ENCODE data around the gene CPLX3.

Gene CPLX3

DNA sequence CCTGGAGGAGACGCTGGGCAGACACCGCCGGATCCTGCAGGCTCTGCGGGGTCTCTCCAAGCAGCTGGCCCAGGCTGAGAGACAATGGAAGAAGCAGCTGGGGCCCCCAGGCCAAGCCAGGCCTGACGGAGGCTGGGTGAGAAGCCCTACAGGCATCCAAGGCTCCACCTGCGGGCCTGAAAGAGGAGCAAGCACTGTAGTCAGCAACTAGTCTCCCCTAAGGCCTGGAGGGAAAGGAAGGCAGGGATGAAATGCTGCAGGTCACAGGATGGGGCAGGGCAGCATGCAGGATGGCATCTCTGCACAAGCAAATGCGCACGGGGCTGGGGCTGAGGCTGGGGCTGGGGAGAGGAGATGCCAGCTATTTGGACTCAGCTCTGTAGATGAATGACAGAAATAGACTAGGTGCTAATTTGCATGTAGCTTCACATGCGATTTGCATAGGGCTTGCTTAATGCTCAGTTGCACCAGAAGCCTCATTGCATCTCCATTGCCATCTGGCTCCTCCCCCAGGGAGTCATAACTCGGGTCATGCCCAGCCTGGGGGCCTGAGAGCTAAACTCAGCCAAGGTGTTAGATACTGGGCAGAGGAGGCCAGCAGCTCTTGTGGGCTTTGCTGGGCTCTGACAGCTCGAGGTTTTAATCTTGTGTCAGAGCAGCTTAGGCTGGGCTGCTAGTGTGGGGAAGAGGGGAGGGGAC, 5.2 kb upstream of the CPLX3 start:
- intact Hi-C loops (cut with micrococcal nuclease), result no loop called here
- Mint-ChIP-seq H3K27ac (no peak overlapping the region), H3K36me3 (ENCODE audit: low read depth) (no peaks in the 10 kb centered on the region), H3K4me3 (no peak overlapping the region), H3K4me1 (ENCODE audit: low read depth) (peaks cover 23% of the 10 kb centered on the region), H3K9me3 (no peaks in the 10 kb centered on the region), H3K27me3 (peaks cover 38% of the 10 kb centered on the region)

DNA sequence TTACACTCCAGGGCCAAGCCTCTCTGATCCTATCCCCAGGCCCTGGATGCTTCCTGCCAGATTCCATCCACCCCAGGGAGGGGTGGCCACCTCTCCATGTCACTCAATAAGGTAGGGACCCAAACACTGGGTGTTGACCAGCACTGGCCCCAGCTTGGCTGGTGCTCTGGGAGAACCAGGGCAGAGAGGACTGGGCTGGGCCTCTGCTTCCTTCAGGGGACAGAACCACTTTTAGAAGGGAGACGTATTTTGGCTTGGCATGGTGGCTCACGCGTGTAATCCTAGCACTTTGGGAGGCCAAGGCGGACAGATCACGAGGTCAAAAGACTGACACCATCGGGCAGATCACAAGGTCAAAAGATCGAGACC, 4.7 kb upstream of the CPLX3 start:
- no peak overlapping the region for H3K27ac Mint-ChIP-seq
- intact Hi-C loops (cut with micrococcal nuclease), result no loop called here
- H3K27me3 Mint-ChIP-seq, result peaks cover 39% of the 10 kb centered on the region
- no peaks in the 10 kb centered on the region for H3K36me3 Mint-ChIP-seq (ENCODE audit: low read depth)
- H3K4me1 Mint-ChIP-seq (ENCODE audit: low read depth), result peaks cover 28% of the 10 kb centered on the region
- no peak overlapping the region for H3K4me3 Mint-ChIP-seq
- no peaks in the 10 kb centered on the region for H3K9me3 Mint-ChIP-seq

DNA sequence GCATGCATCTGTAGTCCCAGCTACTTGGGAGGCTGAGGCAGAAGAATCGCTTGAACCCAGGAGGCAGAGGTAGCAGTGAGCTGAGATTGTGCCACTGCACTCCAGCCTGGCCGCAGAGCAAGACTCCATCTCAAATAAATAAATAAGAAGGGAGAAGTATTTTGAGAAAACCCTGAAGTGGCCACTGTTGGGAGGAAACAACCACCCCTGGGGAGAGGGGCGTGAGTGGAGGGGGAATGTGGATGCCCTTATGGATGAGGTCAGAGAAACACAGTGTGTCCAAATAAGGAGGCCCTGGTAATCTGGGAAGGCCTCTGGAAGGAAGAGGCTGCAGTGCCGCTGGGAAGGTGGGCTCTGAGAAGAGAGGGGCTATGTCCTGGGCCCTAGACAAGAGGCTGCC, 4.2 kb upstream of the CPLX3 start:
- peaks cover 28% of the 10 kb centered on the region for H3K4me1 Mint-ChIP-seq (ENCODE audit: low read depth)
- H3K36me3 Mint-ChIP-seq (ENCODE audit: low read depth), result no peaks in the 10 kb centered on the region
- H3K27me3 Mint-ChIP-seq, result peaks cover 41% of the 10 kb centered on the region
- no peaks in the 10 kb centered on the region for H3K9me3 Mint-ChIP-seq
- no peak overlapping the region for H3K27ac Mint-ChIP-seq
- H3K4me3 Mint-ChIP-seq, result no peak overlapping the region
- intact Hi-C loops (cut with micrococcal nuclease), result no loop called here

DNA sequence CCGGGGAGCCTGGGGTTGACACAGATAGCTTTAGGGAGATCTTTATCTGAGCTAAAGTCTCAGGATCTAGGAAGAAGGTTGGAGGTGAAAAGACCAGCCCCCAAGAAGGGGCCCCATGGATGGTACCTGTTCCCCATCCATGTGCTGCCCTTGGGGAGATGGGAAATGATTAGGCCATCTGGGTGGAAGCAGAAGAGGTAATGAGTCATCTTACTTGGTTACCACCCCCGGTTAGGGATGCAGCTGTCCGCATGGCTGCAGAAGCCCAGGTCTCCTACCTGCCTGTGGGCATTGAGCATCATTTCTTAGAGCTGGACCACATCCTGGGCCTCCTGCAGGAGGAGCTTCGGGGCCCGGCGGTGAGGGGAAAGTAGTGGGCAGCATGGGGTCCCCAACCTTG, 3.1 kb upstream of the CPLX3 start:
- Mint-ChIP-seq H3K4me1 (ENCODE audit: low read depth) (peaks cover 18% of the 10 kb centered on the region), H3K4me3 (no peak overlapping the region), H3K27me3 (peaks cover 48% of the 10 kb centered on the region), H3K36me3 (ENCODE audit: low read depth) (no peaks in the 10 kb centered on the region), H3K27ac (no peak overlapping the region), H3K9me3 (no peaks in the 10 kb centered on the region)
- intact Hi-C loops (cut with micrococcal nuclease), result no loop called here

DNA sequence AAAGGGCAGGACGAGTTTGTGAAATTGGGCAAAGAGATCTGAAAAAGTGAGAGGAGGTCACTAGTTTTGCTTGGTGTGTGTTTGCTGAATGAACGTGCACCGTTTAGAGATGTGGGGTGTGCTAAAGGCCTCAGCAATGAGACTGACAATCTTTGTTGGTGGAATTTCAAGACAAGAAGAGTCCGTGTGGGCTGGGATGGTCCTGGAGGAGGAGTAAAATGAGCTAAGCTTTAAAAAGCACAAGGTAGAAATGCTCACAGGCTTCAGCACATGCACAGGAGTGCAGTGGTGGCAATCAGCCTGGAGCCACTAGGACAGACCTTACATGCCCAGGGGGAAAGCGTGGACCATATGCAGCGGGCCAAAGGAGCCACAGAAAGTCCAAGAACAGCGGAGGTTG, 1.5 kb upstream of the CPLX3 start:
- H3K4me3 Mint-ChIP-seq, result no peak overlapping the region
- no peaks in the 10 kb centered on the region for H3K36me3 Mint-ChIP-seq (ENCODE audit: low read depth)

DNA sequence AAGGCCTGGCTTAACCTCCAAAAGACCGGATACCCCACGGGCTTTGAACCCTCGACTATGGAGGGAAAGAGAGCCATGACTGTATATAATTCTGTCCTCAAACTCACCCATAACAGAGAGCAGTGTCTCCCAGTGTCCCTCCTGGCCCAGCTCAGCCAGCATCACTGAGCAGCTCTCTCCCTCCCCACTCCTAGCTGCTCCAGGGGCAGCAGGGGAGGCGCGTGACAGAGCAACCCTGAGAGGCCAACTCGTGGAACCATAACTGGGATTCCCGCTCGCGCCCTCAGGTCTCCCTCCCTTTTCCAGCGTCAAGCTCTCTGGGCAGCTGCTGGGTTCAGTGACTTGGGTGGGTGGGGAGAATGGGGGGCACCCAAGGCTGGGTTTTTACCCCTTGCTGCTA, 561 bp upstream of the CPLX3 start:
- no peak overlapping the region for H3K4me3 Mint-ChIP-seq
- H3K36me3 Mint-ChIP-seq (ENCODE audit: low read depth), result no peaks in the 10 kb centered on the region
- no peaks in the 10 kb centered on the region for H3K9me3 Mint-ChIP-seq
- H3K27me3 Mint-ChIP-seq, result peaks cover 56% of the 10 kb centered on the region
- H3K27ac Mint-ChIP-seq, result no peak overlapping the region
- intact Hi-C loops (cut with micrococcal nuclease), result no loop called here
- H3K4me1 Mint-ChIP-seq (ENCODE audit: low read depth), result peaks cover 10% of the 10 kb centered on the region

More for the DNA sequence above, 1.5 kb upstream of the CPLX3 start:
- intact Hi-C loops (cut with micrococcal nuclease), result no loop called here
- Mint-ChIP-seq H3K4me1 (ENCODE audit: low read depth) (peaks cover 10% of the 10 kb centered on the region), H3K27ac (no peak overlapping the region), H3K27me3 (peaks cover 56% of the 10 kb centered on the region), H3K9me3 (no peaks in the 10 kb centered on the region)

DNA sequence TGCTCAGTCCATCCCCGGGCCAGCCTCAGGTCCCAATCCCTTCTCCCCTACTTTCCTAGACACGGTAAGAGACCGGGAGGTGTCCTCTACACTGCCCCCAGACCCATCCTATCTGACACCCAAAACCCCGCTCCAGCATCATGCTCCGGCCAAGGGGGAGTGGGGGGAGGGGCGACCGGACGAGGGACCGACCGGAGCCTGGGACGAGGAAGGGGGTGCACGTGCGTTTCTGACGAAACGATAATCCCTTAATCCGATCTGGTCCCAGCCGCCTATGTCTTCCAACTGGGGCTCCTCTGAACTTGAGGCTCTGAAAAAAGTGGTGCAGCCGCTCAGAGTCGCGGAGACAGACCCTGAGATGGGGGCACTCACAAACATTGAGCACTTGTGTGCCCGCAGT, 494 bp downstream of the CPLX3 start:
- intact Hi-C loops (cut with micrococcal nuclease), result no loop called here
- Mint-ChIP-seq H3K27ac (no peak overlapping the region), H3K36me3 (ENCODE audit: low read depth) (no peaks in the 10 kb centered on the region), H3K4me1 (ENCODE audit: low read depth) (peaks cover 5% of the 10 kb centered on the region), H3K4me3 (no peak overlapping the region), H3K9me3 (no peaks in the 10 kb centered on the region), H3K27me3 (peaks cover 56% of the 10 kb centered on the region)

DNA sequence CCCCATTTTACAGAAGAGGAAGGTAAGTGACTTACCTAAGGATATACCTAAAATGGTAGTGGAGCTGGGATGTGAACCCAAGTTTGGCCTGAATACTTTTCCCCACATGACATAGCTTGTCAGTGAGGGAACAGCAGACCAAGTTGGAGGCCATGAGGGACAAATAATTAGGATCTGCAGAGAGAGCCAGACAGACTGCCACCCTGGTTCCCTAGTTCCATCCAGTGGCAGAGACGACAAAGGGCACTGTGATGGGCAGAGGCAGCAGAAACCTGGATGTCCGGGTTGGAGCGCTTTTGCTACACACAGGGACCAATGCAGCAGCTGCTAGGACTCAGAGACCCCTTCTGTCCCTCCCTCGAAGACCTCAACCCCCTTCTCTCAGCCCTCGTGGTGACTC, 1.2 kb downstream of the CPLX3 start:
- H3K4me1 Mint-ChIP-seq (ENCODE audit: low read depth), result peaks cover 7% of the 10 kb centered on the region
- intact Hi-C loops (cut with micrococcal nuclease), result no loop called here
- peaks cover 56% of the 10 kb centered on the region for H3K27me3 Mint-ChIP-seq
- H3K36me3 Mint-ChIP-seq (ENCODE audit: low read depth), result no peaks in the 10 kb centered on the region
- no peak overlapping the region for H3K4me3 Mint-ChIP-seq
- no peaks in the 10 kb centered on the region for H3K9me3 Mint-ChIP-seq
- H3K27ac Mint-ChIP-seq, result no peak overlapping the region

DNA sequence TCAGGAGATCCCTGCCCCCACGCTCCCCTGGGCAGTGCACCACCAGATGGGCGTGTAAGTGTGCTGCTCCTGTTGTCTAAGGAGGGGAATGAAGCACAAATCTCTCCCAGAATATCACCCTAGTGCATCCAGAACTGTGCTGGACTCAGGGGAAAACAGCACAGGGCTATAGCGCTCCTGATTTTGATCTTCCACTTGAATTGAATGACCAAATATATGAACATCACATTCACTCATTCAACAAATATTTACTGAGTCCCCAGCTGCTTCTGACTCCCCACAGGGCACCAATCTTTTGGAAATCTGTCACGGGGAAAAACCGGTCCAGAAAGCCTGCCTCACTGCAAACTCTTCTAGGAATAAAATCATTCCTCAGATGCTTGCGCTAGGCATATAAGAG, 2.4 kb downstream of the CPLX3 start:
- intact Hi-C loops (cut with micrococcal nuclease), result no loop called here
- Mint-ChIP-seq H3K9me3 (no peaks in the 10 kb centered on the region), H3K27ac (no peak overlapping the region), H3K27me3 (peaks cover 51% of the 10 kb centered on the region), H3K36me3 (ENCODE audit: low read depth) (no peaks in the 10 kb centered on the region), H3K4me3 (no peak overlapping the region), H3K4me1 (ENCODE audit: low read depth) (peaks cover 19% of the 10 kb centered on the region)

DNA sequence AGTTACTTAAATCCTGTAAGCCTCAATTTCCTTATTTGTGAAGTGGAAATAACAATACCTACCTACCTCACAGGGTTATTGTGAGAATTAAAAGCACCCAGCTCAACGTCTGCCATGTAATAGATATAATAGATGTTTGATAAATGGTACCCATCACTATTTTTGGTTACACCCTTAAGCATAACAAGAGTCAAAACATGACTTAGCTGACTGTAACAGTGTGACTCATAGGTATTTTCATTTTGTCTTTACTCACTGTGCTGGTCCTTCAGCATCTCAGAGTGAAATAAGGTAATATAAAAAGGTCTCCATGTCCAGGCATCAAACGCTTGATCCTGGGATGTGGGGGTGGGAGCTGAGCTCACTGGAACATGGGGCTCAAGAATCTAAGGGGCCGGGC, 3.1 kb downstream of the CPLX3 start:
- Mint-ChIP-seq H3K27ac (no peak overlapping the region), H3K4me3 (no peak overlapping the region), H3K9me3 (no peaks in the 10 kb centered on the region), H3K27me3 (peaks cover 45% of the 10 kb centered on the region), H3K4me1 (ENCODE audit: low read depth) (peaks cover 19% of the 10 kb centered on the region), H3K36me3 (ENCODE audit: low read depth) (no peaks in the 10 kb centered on the region)
- intact Hi-C loops (cut with micrococcal nuclease), result no loop called here

DNA sequence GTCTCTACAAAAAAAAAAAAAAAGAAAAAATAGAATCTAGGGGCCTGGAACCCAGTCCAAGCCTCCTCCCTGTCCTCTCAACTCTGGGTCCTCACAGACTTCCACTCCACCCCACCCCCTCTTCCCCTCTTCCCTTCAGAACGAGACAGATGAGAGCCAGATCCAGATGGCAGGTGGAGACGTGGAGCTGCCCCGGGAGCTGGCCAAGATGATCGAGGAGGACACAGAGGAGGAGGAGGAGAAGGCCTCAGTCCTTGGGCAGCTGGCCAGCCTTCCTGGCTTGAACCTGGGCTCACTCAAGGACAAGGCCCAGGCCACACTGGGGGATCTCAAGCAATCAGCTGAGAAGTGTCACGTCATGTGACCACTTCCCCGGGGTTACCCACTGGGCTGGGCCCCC, 3.6 kb downstream of the CPLX3 start:
- Mint-ChIP-seq H3K9me3 (no peaks in the 10 kb centered on the region), H3K36me3 (ENCODE audit: low read depth) (peaks cover 2% of the 10 kb centered on the region), H3K27ac (no peak overlapping the region), H3K27me3 (peaks cover 40% of the 10 kb centered on the region), H3K4me1 (ENCODE audit: low read depth) (peaks cover 21% of the 10 kb centered on the region), H3K4me3 (no peak overlapping the region)
- intact Hi-C loops (cut with micrococcal nuclease), result no loop called here

DNA sequence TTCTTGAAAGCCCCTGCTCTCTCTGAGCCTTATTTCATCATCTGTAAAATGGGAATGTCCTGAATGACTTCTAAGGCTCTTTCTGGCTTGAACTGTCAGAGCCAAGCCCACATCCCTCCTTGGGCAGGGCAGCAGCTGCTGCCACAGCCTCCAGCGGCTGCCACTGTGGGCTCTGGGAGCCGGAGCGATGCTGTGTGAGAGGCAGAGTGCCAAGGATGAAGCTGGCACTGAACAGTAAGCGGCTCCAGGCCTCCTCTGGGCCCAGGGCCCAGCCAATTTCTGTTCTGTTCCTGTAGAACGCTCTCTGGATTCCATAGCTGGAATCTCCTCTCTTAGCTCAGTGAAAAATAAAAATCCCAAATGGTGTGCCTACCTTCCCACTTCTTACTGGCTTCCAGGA, 4.4 kb downstream of the CPLX3 start:
- H3K9me3 Mint-ChIP-seq, result no peaks in the 10 kb centered on the region
- H3K4me1 Mint-ChIP-seq (ENCODE audit: low read depth), result peaks cover 27% of the 10 kb centered on the region
- H3K27ac Mint-ChIP-seq, result no peak overlapping the region
- intact Hi-C loops (cut with micrococcal nuclease), result no loop called here
- H3K36me3 Mint-ChIP-seq (ENCODE audit: low read depth), result peaks cover 11% of the 10 kb centered on the region
- H3K4me3 Mint-ChIP-seq, result no peak overlapping the region
- peaks cover 33% of the 10 kb centered on the region for H3K27me3 Mint-ChIP-seq

DNA sequence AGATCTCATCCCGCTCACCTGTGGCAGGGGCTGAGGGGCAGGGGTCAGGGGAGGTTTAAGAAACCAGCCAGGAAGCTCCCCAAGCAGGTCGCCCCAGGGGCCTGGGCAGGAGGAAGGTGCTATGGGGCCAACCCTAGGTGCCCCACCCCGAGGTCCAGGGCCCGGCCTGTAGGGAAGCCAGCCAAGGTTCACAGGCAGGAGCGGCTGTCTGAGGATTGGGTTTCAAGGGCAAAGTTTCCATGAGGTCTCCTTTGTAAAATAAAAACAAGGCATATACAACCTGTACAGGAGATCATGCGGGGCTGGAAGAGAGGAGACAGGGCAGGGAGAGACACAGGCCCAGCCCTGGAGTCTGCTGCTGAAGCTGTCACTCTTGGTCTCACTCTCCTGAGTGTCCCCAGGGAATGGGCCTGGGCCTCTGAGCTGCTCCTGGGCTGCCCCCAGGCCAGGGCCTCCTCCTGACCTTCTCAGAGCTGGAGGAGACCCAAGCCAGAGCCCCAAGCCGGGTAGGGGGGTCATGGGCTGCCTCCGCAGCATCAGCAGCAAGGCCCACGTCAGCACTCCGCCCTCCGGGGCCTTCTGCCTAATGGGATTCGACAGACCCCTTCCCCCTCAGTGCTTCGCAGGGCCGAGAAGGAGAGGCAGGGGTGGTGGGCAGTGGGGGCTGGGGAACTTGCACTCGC, 5.5 kb downstream of the CPLX3 start:
- Mint-ChIP-seq H3K4me3 (no peak overlapping the region), H3K27ac (no peak overlapping the region)

DNA sequence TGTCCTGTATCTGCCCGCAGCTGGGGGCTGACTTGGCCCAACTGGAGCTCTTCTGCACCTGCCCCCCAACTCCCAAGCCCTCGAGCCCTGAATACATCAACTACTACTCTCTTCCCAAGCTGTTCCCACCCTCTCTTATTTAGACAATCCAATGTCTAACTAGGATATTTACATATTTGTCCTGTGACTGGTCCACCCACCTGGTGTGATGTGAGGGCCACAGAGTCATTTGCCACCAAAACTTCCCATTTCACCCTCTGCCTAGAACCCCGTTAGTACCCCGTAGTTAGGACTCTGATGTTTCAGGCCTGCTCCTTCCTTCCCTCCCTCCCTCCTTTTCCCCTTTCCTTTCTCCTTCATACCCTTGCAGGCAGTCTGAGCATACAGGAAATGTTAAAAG, 6.4 kb downstream of the CPLX3 start:
- Mint-ChIP-seq H3K27ac (no peak overlapping the region), H3K27me3 (peaks cover 15% of the 10 kb centered on the region), H3K9me3 (no peaks in the 10 kb centered on the region), H3K36me3 (ENCODE audit: low read depth) (peaks cover 30% of the 10 kb centered on the region), H3K4me3 (no peak overlapping the region), H3K4me1 (ENCODE audit: low read depth) (peaks cover 22% of the 10 kb centered on the region)
- intact Hi-C loops (cut with micrococcal nuclease), result no loop called here

More for the DNA sequence above, 5.5 kb downstream of the CPLX3 start:
- intact Hi-C loops (cut with micrococcal nuclease), result no loop called here
- H3K9me3 Mint-ChIP-seq, result no peaks in the 10 kb centered on the region
- H3K36me3 Mint-ChIP-seq (ENCODE audit: low read depth), result peaks cover 22% of the 10 kb centered on the region
- peaks cover 24% of the 10 kb centered on the region for H3K27me3 Mint-ChIP-seq
- H3K4me1 Mint-ChIP-seq (ENCODE audit: low read depth), result peaks cover 22% of the 10 kb centered on the region

Measured in dendritic cell treated with granulocyte-macrophage colony-stimulating factor and Interleukin-4, amounts not matched to agents 40 ng/mL and 50 ng/mL, for 4 days (primary cell).